ENCODE measurements around the gene INPP1. TPM values are rescaled to one million over a fixed set of nuclear protein-coding genes. Genes with fewer than 3 reads are reported as not detected.

Gene INPP1
- total RNA-seq, 1 donor from 2014 or later = 14.2 TPM

GRCh38 chr2:190387422-190387821, 44.0 kb downstream of the INPP1 start:
- TF ChIP-seq CTCF (IDR thresholded peaks at IDR 0.05) = no peak
- Mint-ChIP-seq H3K27me3 (ENCODE audit: low read depth) (peaks cover 10% of the 10 kb centered on the region), H3K9me3 (ENCODE audit: low read depth) (no peaks in the 10 kb centered on the region), H3K4me3 (ENCODE audit: unreplicated experiment) (no peak overlapping the region), H3K36me3 (ENCODE audit: low read depth) (no peaks in the 10 kb centered on the region), H3K4me1 (ENCODE audit: low read depth) (no peaks in the 10 kb centered on the region), H3K27ac (ENCODE audit: unreplicated experiment) (no peak overlapping the region)
- no peak for DNase-seq (ENCODE audit: low spot score)

GRCh38 chr2:190396271-190396670, 52.9 kb downstream of the INPP1 start:
- no peaks in the 10 kb centered on the region for H3K4me1 Mint-ChIP-seq (ENCODE audit: low read depth)
- H3K27me3 Mint-ChIP-seq (ENCODE audit: low read depth) = peaks cover 32% of the 10 kb centered on the region

GRCh38 chr2:190402986-190403603, 59.7 kb downstream of the INPP1 start:
- no peaks in the 10 kb centered on the region for H3K9me3 Mint-ChIP-seq (ENCODE audit: low read depth)
- H3K27me3 Mint-ChIP-seq (ENCODE audit: low read depth) = no peaks in the 10 kb centered on the region
- TF ChIP-seq CTCF (IDR thresholded peaks at IDR 0.05) = no peak
- H3K27ac Mint-ChIP-seq (ENCODE audit: unreplicated experiment) = no peak overlapping the region
- no peak for DNase-seq (ENCODE audit: low spot score)
- H3K4me3 Mint-ChIP-seq (ENCODE audit: unreplicated experiment) = no peak overlapping the region
- H3K4me1 Mint-ChIP-seq (ENCODE audit: low read depth) = no peaks in the 10 kb centered on the region
- no peaks in the 10 kb centered on the region for H3K36me3 Mint-ChIP-seq (ENCODE audit: low read depth)

More at GRCh38 chr2:190396271-190396670, 52.9 kb downstream of the INPP1 start:
- no peak overlapping the region for H3K27ac Mint-ChIP-seq (ENCODE audit: unreplicated experiment)
- no peaks in the 10 kb centered on the region for H3K36me3 Mint-ChIP-seq (ENCODE audit: low read depth)
- no peaks in the 10 kb centered on the region for H3K9me3 Mint-ChIP-seq (ENCODE audit: low read depth)
- DNase-seq (ENCODE audit: low spot score) = no peak
- H3K4me3 Mint-ChIP-seq (ENCODE audit: unreplicated experiment) = no peak overlapping the region
- TF ChIP-seq CTCF (IDR thresholded peaks at IDR 0.05) = no peak

GRCh38 chr2:190404487-190404886, 61.1 kb downstream of the INPP1 start:
- no peak for TF ChIP-seq CTCF (IDR thresholded peaks at IDR 0.05)
- no peaks in the 10 kb centered on the region for H3K9me3 Mint-ChIP-seq (ENCODE audit: low read depth)
- H3K27me3 Mint-ChIP-seq (ENCODE audit: low read depth) = no peaks in the 10 kb centered on the region
- H3K4me1 Mint-ChIP-seq (ENCODE audit: low read depth) = peaks cover 4% of the 10 kb centered on the region
- DNase-seq (ENCODE audit: low spot score) = no peak
- no peaks in the 10 kb centered on the region for H3K36me3 Mint-ChIP-seq (ENCODE audit: low read depth)
- no peak overlapping the region for H3K27ac Mint-ChIP-seq (ENCODE audit: unreplicated experiment)
- H3K4me3 Mint-ChIP-seq (ENCODE audit: unreplicated experiment) = no peak overlapping the region

- Mint-ChIP-seq H3K9me3 (ENCODE audit: low read depth) (no peaks in the 10 kb centered on the region), H3K27ac (ENCODE audit: unreplicated experiment) (no peak overlapping the region), H3K4me3 (ENCODE audit: unreplicated experiment) (no peak overlapping the region), H3K27me3 (ENCODE audit: low read depth) (no peaks in the 10 kb centered on the region), H3K4me1 (ENCODE audit: low read depth) (peaks cover 4% of the 10 kb centered on the region), H3K36me3 (ENCODE audit: low read depth) (no peaks in the 10 kb centered on the region)
- TF ChIP-seq CTCF (IDR thresholded peaks at IDR 0.05) = no peak
- no peak for DNase-seq (ENCODE audit: low spot score)
These were observed 61.7 kb downstream of the INPP1 start for GRCh38 chr2:190405070-190405469.

Measured in chondrocyte (in vitro differentiated cells).